MM.1S (cell line): ENCODE data around the gene DDX56.

Experiments
- DNase-seq: peaks from one replicate; pipeline ENCODE4 v3.0.0-alpha.2; 2015
- H2AFZ ChIP-seq: fragments of 300-600 bp; sonication (generic); 2 replicates; pipeline ENCODE4 v1.6.0; 2016; ENCODE audit warnings: antibody characterized with exemption, low read length
- H3F3A ChIP-seq: fragments of 300-600 bp; sonication (generic); 2 replicates; pipeline ENCODE4 v1.6.1; 2016; ENCODE audit warnings: mild to moderate bottlenecking, antibody characterized with exemption, low read length, moderate library complexity, mixed read lengths; ENCODE audit not compliant: insufficient read depth
- H3K27ac ChIP-seq: fragments of 300-600 bp; sonication (generic); 2 replicates; pipeline ENCODE4 v1.5.1; 2016; ENCODE audit warnings: mild to moderate bottlenecking, low read length
- H3K27me3 ChIP-seq: fragments of 300-600 bp; sonication (generic); replicated peaks from 2 replicates; pipeline ENCODE4 v1.6.0; 2016; ENCODE audit warnings: low read length; ENCODE audit not compliant: insufficient read depth
- H3K36me3 ChIP-seq: fragments of 300-600 bp; sonication (generic); replicated peaks from 2 replicates; pipeline ENCODE4 v1.6.1; 2016; ENCODE audit warnings: mild to moderate bottlenecking, low read length, mixed read lengths; ENCODE audit not compliant: insufficient read depth
- H3K4me1 ChIP-seq: fragments of 300-600 bp; sonication (generic); 2 replicates; pipeline ENCODE4 v1.6.1; 2016; ENCODE audit warnings: low read length, mixed read lengths
- H3K4me2 ChIP-seq: fragments of 300-600 bp; sonication (generic); 2 replicates; pipeline ENCODE4 v1.6.0; 2016; ENCODE audit warnings: low read depth, low read length
- H3K4me3 ChIP-seq: fragments of 300-600 bp; sonication (generic); 2 replicates; pipeline ENCODE4 v1.5.1; 2016; ENCODE audit warnings: low read length, mixed read lengths
- H3K79me2 ChIP-seq: fragments of 300-600 bp; sonication (generic); 2 replicates; pipeline ENCODE4 v1.6.1; 2016; ENCODE audit warnings: mixed run types, low read length, mixed read lengths
- H3K9ac ChIP-seq: fragments of 300-600 bp; sonication (generic); 2 replicates; pipeline ENCODE4 v1.6.1; 2016; ENCODE audit warnings: low read length, mixed read lengths
- H3K9me2 ChIP-seq: fragments of 300-600 bp; sonication (generic); replicated peaks from 2 replicates; pipeline ENCODE4 v1.6.1; 2016; ENCODE audit warnings: mild to moderate bottlenecking, low read length, mixed read lengths; ENCODE audit not compliant: insufficient read depth
- H3K9me3 ChIP-seq: fragments of 300-600 bp; sonication (generic); replicated peaks from 2 replicates; pipeline ENCODE4 v1.6.1; 2016; ENCODE audit warnings: mild to moderate bottlenecking, low read length, mixed read lengths; ENCODE audit not compliant: insufficient read depth
- H4K20me1 ChIP-seq: fragments of 300-600 bp; sonication (generic); 2 replicates; pipeline ENCODE4 v1.6.1; 2016; ENCODE audit warnings: mild to moderate bottlenecking, low read length, moderate library complexity, mixed read lengths; ENCODE audit not compliant: insufficient read depth
- EZH2 ChIP-seq: fragments of 300-600 bp; sonication (generic); optimal IDR thresholded peaks from 2 replicates; pipeline ENCODE3; 2017; ENCODE audit warnings: low read depth, mild to moderate bottlenecking, antibody characterized with exemption, low read length, mixed read lengths
- EZH2phosphoT487 ChIP-seq: fragments of 300-600 bp; sonication (generic); IDR thresholded peaks from 2 replicates; pipeline ENCODE4 v1.6.1; 2018; ENCODE audit warnings: antibody characterized with exemption, low read length
- TF ChIP-seq, protein P1 (sequence below): fragments of 300-600 bp; sonication (generic); IDR thresholded peaks from 2 replicates; pipeline ENCODE4 v1.5.1; 2016; ENCODE audit warnings: antibody characterized with exemption, low read length, mixed read lengths

The DDX56 gene

GRCh38 chr7:44561962-44562621, 11.6 kb downstream of the DDX56 start:
- no peak overlapping the region for H3K4me2 ChIP-seq
- H3K79me2 ChIP-seq: 0 out of 2 replicates have a peak, but pooled peaks cover 6% of the 10 kb centered on the region
- H3K27ac ChIP-seq: no peak overlapping the region
- H3K4me3 ChIP-seq: no peak overlapping the region
- no peaks in the 10 kb centered on the region for H4K20me1 ChIP-seq
- TF ChIP-seq EZH2 (no peak), EZH2phosphoT487 (no peak)
- TF ChIP-seq, protein P1, sequence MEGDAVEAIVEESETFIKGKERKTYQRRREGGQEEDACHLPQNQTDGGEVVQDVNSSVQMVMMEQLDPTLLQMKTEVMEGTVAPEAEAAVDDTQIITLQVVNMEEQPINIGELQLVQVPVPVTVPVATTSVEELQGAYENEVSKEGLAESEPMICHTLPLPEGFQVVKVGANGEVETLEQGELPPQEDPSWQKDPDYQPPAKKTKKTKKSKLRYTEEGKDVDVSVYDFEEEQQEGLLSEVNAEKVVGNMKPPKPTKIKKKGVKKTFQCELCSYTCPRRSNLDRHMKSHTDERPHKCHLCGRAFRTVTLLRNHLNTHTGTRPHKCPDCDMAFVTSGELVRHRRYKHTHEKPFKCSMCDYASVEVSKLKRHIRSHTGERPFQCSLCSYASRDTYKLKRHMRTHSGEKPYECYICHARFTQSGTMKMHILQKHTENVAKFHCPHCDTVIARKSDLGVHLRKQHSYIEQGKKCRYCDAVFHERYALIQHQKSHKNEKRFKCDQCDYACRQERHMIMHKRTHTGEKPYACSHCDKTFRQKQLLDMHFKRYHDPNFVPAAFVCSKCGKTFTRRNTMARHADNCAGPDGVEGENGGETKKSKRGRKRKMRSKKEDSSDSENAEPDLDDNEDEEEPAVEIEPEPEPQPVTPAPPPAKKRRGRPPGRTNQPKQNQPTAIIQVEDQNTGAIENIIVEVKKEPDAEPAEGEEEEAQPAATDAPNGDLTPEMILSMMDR: no peak
- no peaks in the 10 kb centered on the region for H3K9me2 ChIP-seq
- H3K27me3 ChIP-seq: no peaks in the 10 kb centered on the region
- H3F3A ChIP-seq: peaks cover 7% of the 10 kb centered on the region; the same call in 1 of the 2 replicates
- no peak for DNase-seq
- H3K9ac ChIP-seq: no peak overlapping the region
- H3K4me1 ChIP-seq: no peaks in the 10 kb centered on the region
- no peak overlapping the region for H2AFZ ChIP-seq
- no peaks in the 10 kb centered on the region for H3K9me3 ChIP-seq
- no peaks in the 10 kb centered on the region for H3K36me3 ChIP-seq

- TF ChIP-seq, protein P1: no peak
- TF ChIP-seq EZH2 (no peak), EZH2phosphoT487 (no peak)
- Histone ChIP-seq H3K9me3 (no peaks in the 10 kb centered on the region), H3K4me1 (no peaks in the 10 kb centered on the region), H3K79me2 (0 out of 2 replicates have a peak, but pooled peaks cover 6% of the 10 kb centered on the region), H3K9me2 (no peaks in the 10 kb centered on the region), H3K4me2 (no peak overlapping the region), H4K20me1 (no peaks in the 10 kb centered on the region), H3K27me3 (no peaks in the 10 kb centered on the region), H3K4me3 (no peak overlapping the region), H3K9ac (no peak overlapping the region), H2AFZ (no peak overlapping the region), H3K36me3 (no peaks in the 10 kb centered on the region), H3F3A (peaks cover 4% of the 10 kb centered on the region; the same call in 1 of the 2 replicates), H3K27ac (no peak overlapping the region)
- no peak for DNase-seq
These were observed 12.2 kb downstream of the DDX56 start for GRCh38 chr7:44561481-44561880.

GRCh38 chr7:44559485-44559884, 14.2 kb downstream of the DDX56 start:
- H3K9ac ChIP-seq: no peak overlapping the region
- no peaks in the 10 kb centered on the region for H3K27me3 ChIP-seq
- no peak for DNase-seq
- no peak overlapping the region for H3K27ac ChIP-seq
- H3F3A ChIP-seq: no peaks in the 10 kb centered on the region
- no peaks in the 10 kb centered on the region for H3K79me2 ChIP-seq
- H3K4me3 ChIP-seq: no peak overlapping the region
- H3K36me3 ChIP-seq: no peaks in the 10 kb centered on the region
- TF ChIP-seq EZH2 (no peak), EZH2phosphoT487 (no peak)
- TF ChIP-seq, protein P1: no peak
- H2AFZ ChIP-seq: no peak overlapping the region
- no peaks in the 10 kb centered on the region for H3K9me3 ChIP-seq
- H4K20me1 ChIP-seq: no peaks in the 10 kb centered on the region
- H3K4me1 ChIP-seq: no peaks in the 10 kb centered on the region
- H3K4me2 ChIP-seq: no peak overlapping the region
- H3K9me2 ChIP-seq: no peaks in the 10 kb centered on the region
